GM20000 (cell line): ENCODE results near the gene SLIRP.

Experiments
- DNase-seq: peaks from one replicate; pipeline ENCODE4 v3.0.0; 2012; ENCODE audit warnings: low spot score
- CTCF ChIP-seq: IDR thresholded peaks from 2 replicates; pipeline ENCODE4 v1.5.1; 2012; ENCODE audit warnings: mild to moderate bottlenecking, control low read depth; ENCODE audit errors: extremely low read depth, missing control alignments

The SLIRP gene

DNA sequence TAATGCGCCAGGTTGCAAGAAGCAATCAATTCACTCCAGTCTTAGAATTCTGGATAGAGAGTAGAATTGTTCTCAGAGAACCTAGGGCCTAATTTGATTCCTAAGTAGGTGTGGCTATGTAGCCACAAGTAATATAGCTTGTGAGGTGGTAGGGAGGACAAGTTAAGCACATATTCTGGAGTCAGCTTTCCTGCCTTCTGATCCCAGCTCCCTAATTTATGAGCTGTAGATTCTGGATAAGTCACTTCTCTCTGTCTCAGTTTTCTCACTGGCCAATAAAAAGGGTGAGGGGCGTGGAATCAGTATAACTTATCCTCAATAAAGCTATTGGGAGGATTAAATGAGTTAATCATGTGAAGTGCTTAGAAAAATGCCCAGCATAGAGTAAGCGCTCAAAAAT, 56.1 kb downstream of the SLIRP start:
- no peak for TF ChIP-seq CTCF
- DNase-seq, result no peak
